Activated CD4-positive, alpha-beta T cell treated with anti-CD3 and anti-CD28 coated beads for 48 hours (primary cell): Measurements from ENCODE around the gene CLRN3.

Source experiments
- DNase-seq: peaks from one replicate; pipeline ENCODE4 v3.0.0-alpha.2; 2020

The CLRN3 gene

GRCh38 chr10:127918572-127918971, 25.8 kb upstream of the CLRN3 start:
- no peak for DNase-seq

GRCh38 chr10:127916826-127917225, 24.1 kb upstream of the CLRN3 start:
- no peak for DNase-seq

DNA sequence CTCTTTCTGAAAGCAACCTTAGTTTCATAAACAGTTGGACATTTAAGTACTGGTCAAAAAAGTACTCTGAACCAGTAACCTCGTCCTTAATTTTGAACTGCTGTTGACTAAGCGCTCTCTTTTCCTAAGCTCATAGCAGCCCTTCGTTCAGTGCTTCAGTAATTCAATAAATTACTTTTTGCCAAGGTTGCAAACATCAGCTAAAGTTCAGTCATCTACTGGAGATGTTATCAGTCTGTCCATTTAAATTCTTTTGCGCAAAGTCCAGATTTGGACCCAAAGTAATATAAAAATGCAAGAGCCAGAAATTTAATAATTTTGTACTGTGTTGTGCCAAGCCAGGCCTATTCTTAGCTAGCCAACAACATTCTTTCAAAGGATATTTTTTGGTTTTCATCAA, 22.6 kb upstream of the CLRN3 start:
- DNase-seq = no peak

DNA sequence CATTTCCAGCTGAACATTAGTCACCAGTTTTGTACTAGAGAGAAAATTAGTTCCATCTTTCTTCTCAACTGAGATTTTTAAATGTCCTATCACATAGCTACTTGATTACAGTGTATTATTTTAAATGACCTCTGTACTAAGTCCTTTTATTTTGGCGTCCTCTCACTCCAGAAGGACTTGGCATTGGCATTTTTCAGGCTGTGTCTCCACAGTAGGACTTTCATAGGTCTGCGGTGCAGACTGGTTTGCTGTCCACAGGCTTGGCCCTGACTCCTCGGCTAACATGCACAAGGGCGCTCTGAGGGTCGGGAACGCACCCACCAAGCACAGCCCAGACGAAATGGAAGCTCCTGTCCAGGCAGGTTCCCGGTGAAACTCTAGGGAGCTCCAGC, 20.6 kb upstream of the CLRN3 start:
- no peak for DNase-seq

DNA sequence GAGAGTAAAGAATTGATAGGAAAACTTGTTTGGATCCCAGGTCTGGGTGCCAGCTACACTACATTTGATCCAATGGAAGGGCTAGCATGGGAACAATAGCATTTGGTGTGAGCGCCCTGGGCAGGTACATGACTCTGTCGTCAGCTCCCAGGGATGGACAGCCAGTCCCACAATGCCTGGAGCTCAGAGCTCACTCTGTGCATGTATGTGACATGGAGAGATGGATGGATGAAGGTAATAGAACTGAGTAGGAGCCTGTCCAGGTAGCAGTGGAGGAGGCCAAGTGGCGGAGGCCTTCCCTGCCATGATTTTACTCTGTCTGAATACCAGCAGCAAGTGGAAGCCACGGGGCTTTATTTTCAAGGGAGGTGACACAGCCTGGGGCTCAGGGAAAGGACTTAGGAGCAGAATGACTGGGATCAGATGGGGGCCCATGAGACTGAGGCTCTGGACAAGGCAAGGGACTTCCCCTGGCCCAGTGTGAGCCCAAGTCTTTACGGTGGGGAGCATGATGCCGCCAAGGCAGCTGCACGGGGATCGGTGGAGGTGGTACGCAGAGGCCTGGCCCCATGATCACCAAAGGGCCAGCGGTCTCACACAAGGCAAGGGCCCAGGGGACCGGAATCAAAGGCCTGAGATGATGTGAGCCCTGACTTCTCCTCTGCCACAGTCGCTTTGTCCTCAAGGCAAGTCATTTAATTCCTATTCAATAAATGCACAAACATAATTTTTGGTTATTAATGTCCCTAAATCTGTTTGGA, 20.0 kb upstream of the CLRN3 start:
- DNase-seq = no peak

- DNase-seq = no peak
Observed at GRCh38 chr10:127911867-127912257, 19.1 kb upstream of the CLRN3 start.

- DNase-seq = no peak
Observed at GRCh38 chr10:127911218-127911866, 18.6 kb upstream of the CLRN3 start.

GRCh38 chr10:127910464-127910770, 17.7 kb upstream of the CLRN3 start:
- DNase-seq = no peak

- no peak for DNase-seq
Observed at GRCh38 chr10:127909716-127910463, 17.1 kb upstream of the CLRN3 start.

DNA sequence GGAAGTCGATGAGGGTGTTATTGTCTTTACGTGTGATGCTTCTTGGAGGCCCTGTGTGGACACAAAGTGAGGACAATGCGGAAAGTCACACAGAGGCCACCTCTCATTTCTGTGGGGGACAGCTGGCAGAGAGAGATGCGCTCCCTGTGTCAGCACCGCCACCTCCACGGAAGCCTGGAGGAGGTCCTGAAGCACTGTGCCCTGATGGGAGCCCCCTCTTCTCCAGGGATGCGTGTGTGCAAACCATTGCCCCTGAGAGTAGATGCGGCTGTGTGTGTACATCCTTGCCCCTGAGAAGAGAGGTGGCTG, 16.2 kb upstream of the CLRN3 start:
- DNase-seq = no peak

DNA sequence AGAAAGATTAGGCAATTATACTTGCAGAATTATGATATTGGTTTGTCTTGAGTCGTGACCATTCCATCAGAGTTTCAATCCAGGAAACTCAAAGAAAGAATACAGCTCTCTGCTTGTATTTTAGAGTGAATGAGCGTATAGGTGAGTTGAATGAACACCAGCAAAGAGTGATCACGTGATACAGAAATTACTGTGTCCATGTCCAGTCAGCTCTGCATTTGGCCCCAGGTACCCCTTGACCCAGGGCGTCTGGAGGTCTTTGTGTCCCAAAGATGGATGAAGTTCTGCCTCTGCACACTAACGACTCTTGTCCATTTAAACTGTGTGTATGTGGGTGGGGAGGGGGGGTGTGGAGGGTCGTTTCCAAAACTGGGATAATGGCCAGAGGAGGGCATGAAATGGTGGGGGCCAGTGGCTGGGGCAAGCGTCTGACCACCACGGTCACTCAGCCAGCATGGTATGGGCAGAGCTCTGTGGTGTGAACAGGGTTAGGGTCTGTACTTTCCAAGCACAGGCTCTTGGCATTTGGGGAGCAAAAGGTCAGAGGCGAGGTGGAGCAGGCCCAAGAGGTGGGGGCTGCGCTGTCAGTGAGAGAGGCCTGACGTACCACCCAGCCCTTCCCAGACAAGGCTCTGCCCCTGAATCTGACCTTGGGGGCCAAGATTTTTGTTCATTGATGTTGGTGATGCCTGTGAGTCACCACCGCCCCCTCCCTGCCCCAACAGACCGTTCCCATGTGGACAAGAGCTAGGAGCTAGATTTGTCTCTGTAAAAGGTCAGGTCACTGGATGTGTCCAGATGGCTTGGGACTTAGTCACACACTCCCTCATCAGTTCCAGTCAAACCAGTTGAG, 15.6 kb upstream of the CLRN3 start:
- DNase-seq = no peak

GRCh38 chr10:127907411-127908105, 14.8 kb upstream of the CLRN3 start:
- peak; percentile 15 for DNase-seq

DNA sequence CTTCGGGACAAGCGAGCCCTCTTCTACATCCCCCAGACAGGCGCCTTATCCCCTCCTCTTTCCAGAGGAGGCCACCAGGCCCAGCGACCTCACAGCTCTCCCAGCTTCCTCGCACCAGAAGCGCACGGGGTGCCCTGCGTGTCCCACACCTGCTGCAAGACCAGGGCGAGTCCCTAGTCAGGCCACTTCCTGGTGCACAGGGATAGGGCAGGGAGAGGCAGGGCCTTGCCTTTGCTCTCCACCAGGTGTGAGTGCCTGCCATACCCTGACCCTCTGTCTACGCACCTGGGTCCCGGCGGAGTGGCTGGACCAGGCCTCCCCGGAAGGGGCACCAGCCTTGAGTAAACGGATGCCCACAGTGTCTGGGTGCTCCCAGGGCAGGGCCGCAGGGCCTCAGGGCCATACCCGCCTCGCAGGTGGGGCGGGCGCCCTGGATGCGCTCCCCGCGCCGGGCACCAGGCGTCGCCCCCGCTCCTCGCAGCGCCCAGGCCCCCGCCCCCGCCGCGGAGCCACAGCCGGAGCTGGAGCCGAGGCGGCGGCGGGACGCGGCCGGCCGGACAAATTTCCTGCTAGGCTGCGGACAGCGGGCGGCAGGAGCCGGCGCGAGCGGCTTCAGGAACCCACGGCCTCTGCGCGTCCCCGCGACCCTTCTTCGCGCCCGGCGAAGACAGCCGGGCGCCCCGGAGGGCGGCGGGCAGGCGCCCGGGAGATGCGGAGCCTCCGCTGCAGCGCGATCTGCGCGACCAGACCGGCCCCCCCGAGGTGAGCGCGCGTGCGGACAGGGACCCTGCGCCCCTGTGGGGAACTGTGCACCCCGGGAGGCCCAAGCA, 14.0 kb upstream of the CLRN3 start, which contains the start of gene PTPRE:
Gene PTPRE, plus strand, starts transcription at position 556 of the 830 bp plus-strand sequence. CDS start 133,779 bp downstream, outside the sequence.
- peak; percentile 81 for DNase-seq

DNA sequence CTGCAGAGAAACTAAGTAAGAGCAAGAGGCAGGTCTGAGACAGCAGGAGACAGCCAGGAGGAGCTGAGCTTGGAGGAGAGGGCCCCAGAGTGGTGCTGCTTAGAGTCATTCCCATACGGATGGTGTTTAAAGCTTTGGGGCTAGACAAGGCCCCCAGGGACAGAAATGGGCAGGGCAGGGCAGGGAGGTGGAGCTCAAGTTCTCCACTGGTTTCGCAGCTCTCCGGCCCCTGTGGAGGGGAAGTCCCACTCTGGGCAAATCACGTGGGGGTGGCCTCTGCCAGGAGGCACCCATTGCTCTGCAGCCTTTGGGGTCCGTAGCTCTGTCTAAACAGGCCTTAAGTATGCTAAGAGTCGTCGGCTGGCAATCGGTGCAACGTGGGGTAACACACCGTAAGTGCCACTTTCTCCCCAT, 13.1 kb upstream of the CLRN3 start:
- DNase-seq = no peak

- no peak for DNase-seq
Observed at GRCh38 chr10:127905001-127905847, 12.5 kb upstream of the CLRN3 start.

- DNase-seq = no peak
Observed at GRCh38 chr10:127904311-127905000, 11.7 kb upstream of the CLRN3 start.

- no peak for DNase-seq
Observed at GRCh38 chr10:127903789-127904188, 11.0 kb upstream of the CLRN3 start.

DNA sequence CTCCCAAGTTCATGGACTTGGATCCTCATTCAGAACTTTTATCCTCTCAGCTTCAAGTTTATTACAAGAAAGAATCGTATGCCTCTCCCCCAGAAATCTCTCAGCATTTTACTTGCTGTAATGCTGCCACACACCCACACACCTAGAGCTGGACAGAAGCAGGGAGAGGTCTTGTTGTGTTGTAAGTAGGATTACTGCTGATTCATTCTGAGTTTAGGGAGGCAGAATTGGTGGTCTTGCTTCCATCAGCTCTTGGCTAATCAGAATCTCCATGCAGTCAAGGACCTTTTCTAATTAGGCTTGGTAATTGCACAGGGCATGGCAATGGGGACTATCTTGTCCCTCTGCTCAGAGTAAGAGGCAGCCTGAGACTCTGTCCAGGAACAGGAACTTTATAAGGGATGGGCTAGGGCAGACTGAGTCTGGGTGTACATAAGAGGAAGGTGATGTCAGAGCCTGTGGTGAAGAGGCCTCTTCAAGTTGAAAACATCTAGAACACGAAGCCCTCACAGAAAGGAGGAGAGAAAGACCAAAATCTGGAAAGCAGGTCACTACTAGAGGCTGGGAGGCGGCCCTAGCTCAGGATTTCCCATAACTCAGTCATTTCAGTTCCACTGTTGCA, 7.1 kb upstream of the CLRN3 start:
- DNase-seq = no peak

DNA sequence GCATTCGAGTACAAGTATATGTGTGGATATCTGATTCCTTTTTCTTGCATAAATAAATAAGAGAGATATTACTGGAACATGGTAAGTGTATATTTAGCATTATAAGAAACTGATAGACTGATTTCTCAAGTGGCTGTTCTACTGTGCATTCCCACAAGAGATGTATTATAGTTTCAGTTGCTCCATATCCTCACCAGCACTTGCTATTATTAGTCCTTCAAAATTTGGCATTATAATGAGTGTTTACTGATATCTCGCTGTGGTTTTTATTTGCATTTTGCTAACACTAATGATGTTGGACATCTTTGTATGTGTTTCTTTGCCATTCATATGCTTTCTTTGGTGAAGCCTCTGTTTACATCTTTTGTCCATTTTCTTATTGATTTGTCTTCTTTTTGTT, 4.4 kb upstream of the CLRN3 start:
- no peak for DNase-seq

- DNase-seq = no peak
Observed at GRCh38 chr10:127896590-127896989, 3.8 kb upstream of the CLRN3 start.
